IMR-90 (cell line): ENCODE measurements around the gene TXNDC15. TPM values are rescaled to one million over a fixed set of nuclear protein-coding genes. Genes with fewer than 3 reads are reported as not detected.

Experiments
- ATAC-seq: fragments of 200-7000 bp; cut with Tn5 transposase; 2 replicates; pipeline ENCODE4 v1.9.1; 2020; ENCODE audit warnings: low read depth, mild to moderate bottlenecking, moderate library complexity
- BruUV-seq: library from RNA; stranded (reverse); fragments of 400-500 nt; replicated peaks from 2 replicates; lab custom pipeline; 2021; lab: Mats Ljungman, UMichigan
- CTCF ChIA-PET: fragments of 300-600 bp; formaldehyde crosslinking; extraction: SDS; loops from one replicate; lab custom pipeline; 2021; ENCODE audit warnings: antibody characterized with exemption; lab: Yijun Ruan, JAX
- POLR2A ChIA-PET: fragments of 300-600 bp; sonication (Branson Sonifier 250); formaldehyde crosslinking; loops from one replicate; lab custom pipeline; 2022; ENCODE audit warnings: antibody characterized with exemption; ENCODE audit not compliant: unreplicated experiment; lab: Charles Lee
- DNase-seq: peaks from one replicate; pipeline ENCODE4 v3.0.0; 2013
- H2AFZ ChIP-seq: replicated peaks from 2 replicates; pipeline ENCODE3; 2013; ENCODE audit warnings: low read length, mild to moderate bottlenecking; ENCODE audit not compliant: poor library complexity
- H2AK5ac ChIP-seq: 2 replicates; pipeline ENCODE4 v1.6.1; 2013; ENCODE audit warnings: low read depth, low read length, inconsistent platforms
- H2AK9ac ChIP-seq: replicated peaks from 2 replicates; pipeline ENCODE3; 2013; ENCODE audit warnings: mild to moderate bottlenecking, low read depth, low read length, moderate library complexity; ENCODE audit not compliant: poor library complexity
- H2BK120ac ChIP-seq: 2 replicates; pipeline ENCODE4 v1.6.1; 2013; ENCODE audit warnings: low read depth, low read length, inconsistent platforms
- H2BK15ac ChIP-seq: 3 replicates; pipeline ENCODE4 v1.6.1; 2013; ENCODE audit warnings: low read depth, low read length, inconsistent platforms
- H2BK20ac ChIP-seq: 2 replicates; pipeline ENCODE4 v1.6.1; 2013; ENCODE audit warnings: low read depth, mild to moderate bottlenecking, inconsistent platforms, low read length, moderate library complexity
- H2BK5ac ChIP-seq: 2 replicates; pipeline ENCODE4 v1.6.1; 2013; ENCODE audit warnings: mild to moderate bottlenecking, low read depth, low read length, inconsistent platforms; ENCODE audit not compliant: poor library complexity, severe bottlenecking
- H3K14ac ChIP-seq: replicated peaks from 2 replicates; pipeline ENCODE4 v1.6.1; 2013; ENCODE audit warnings: low read depth, low read length, inconsistent platforms
- H3K18ac ChIP-seq: 2 replicates; pipeline ENCODE4 v1.6.1; 2013; ENCODE audit warnings: low read depth, low read length, control low read depth
- H3K23ac ChIP-seq: 2 replicates; pipeline ENCODE4 v1.6.1; 2013; ENCODE audit warnings: low read depth, low read length, inconsistent platforms
- H3K27ac ChIP-seq: 2 replicates; pipeline ENCODE4 v1.5.1; 2013; ENCODE audit warnings: mild to moderate bottlenecking, control low read depth, low read length; ENCODE audit not compliant: insufficient read depth
- H3K27me3 ChIP-seq: 2 replicates; pipeline ENCODE4 v1.6.1; 2013; ENCODE audit warnings: low read length; ENCODE audit not compliant: control insufficient read depth, insufficient read depth
- H3K36me3 ChIP-seq: 2 replicates; pipeline ENCODE4 v1.6.1; 2013; ENCODE audit warnings: low read length, mixed read lengths; ENCODE audit not compliant: control insufficient read depth, insufficient read depth
- H3K4ac ChIP-seq: 2 replicates; pipeline ENCODE4 v1.6.1; 2013; ENCODE audit warnings: low read depth, low read length, inconsistent platforms
- H3K4me1 ChIP-seq: 2 replicates; pipeline ENCODE4 v1.6.1; 2013; ENCODE audit warnings: low read length, mixed read lengths; ENCODE audit not compliant: control insufficient read depth, insufficient read depth
- H3K4me2 ChIP-seq: 2 replicates; pipeline ENCODE4 v1.6.1; 2013; ENCODE audit warnings: low read depth, mild to moderate bottlenecking, control low read depth, low read length, moderate library complexity
- H3K4me3 ChIP-seq: 2 replicates; pipeline ENCODE4 v1.5.1; 2013; ENCODE audit warnings: low read depth, mild to moderate bottlenecking, control low read depth, low read length, moderate library complexity; ENCODE audit not compliant: insufficient read depth
- H3K56ac ChIP-seq: 2 replicates; pipeline ENCODE4 v1.6.1; 2013; ENCODE audit warnings: low read length, inconsistent platforms; ENCODE audit not compliant: insufficient read depth; ENCODE audit errors: extremely low read depth
- H3K79me1 ChIP-seq, 2 experiments: 2 replicates each; pipeline ENCODE4 v1.6.1; 2013; ENCODE audit warnings: low read length in 2 of 2, inconsistent platforms in 1 of 2, low read depth in 1 of 2
- H3K9ac ChIP-seq: 2 replicates; pipeline ENCODE4 v1.6.1; 2013; ENCODE audit warnings: low read depth, low read length, control low read depth
- H3K9me1 ChIP-seq: 2 replicates; pipeline ENCODE4 v1.6.1; 2013; ENCODE audit warnings: low read length, inconsistent platforms; ENCODE audit not compliant: insufficient read depth
- H3K9me3 ChIP-seq: 2 replicates; pipeline ENCODE4 v1.6.1; 2013; ENCODE audit warnings: low read length; ENCODE audit not compliant: control insufficient read depth, insufficient read depth
- H4K20me1 ChIP-seq: 2 replicates; pipeline ENCODE4 v1.6.1; 2013; ENCODE audit warnings: low read length, inconsistent platforms; ENCODE audit not compliant: insufficient read depth
- H4K5ac ChIP-seq: 2 replicates; pipeline ENCODE4 v1.6.1; 2013; ENCODE audit warnings: mild to moderate bottlenecking, low read depth, low read length, control low read depth
- H4K8ac ChIP-seq, 2 experiments: 2 replicates each; pipeline ENCODE4 v1.6.1; 2013; ENCODE audit warnings: low read depth in 2 of 2, low read length in 2 of 2, control low read depth in 1 of 2, inconsistent platforms in 1 of 2
- H4K91ac ChIP-seq: 2 replicates; pipeline ENCODE4 v1.6.1; 2013; ENCODE audit warnings: low read depth, low read length, inconsistent platforms; ENCODE audit not compliant: insufficient read depth
- BHLHE40 ChIP-seq: fragments of 150-350 bp; IDR thresholded peaks from 2 replicates; pipeline ENCODE4 v1.6.1; 2016; ENCODE audit warnings: mild to moderate bottlenecking, low read depth, low read length
- CHD1 ChIP-seq: IDR thresholded peaks from 2 replicates; pipeline ENCODE4 v1.6.1; 2012; ENCODE audit warnings: low read depth, low read length, improper control_type of control experiment
- CTCF ChIP-seq: conservative IDR thresholded peaks from 2 replicates; pipeline ENCODE4 v1.5.1; 2012; ENCODE audit warnings: mild to moderate bottlenecking, low read depth, low read length, improper control_type of control experiment
- MXI1 ChIP-seq: IDR thresholded peaks from 2 replicates; pipeline ENCODE4 v1.6.1; 2012; ENCODE audit warnings: low read depth, mild to moderate bottlenecking, low read length, moderate library complexity, borderline replicate concordance
- NFE2L2 ChIP-seq: fragments of 150-350 bp; IDR thresholded peaks from 2 replicates; pipeline ENCODE4 v1.6.1; 2016; ENCODE audit warnings: low read depth, mild to moderate bottlenecking, low read length
- RAD21 ChIP-seq: IDR thresholded peaks from 2 replicates; pipeline ENCODE4 v1.6.1; 2012; ENCODE audit warnings: low read length, improper control_type of control experiment
- RCOR1 ChIP-seq: IDR thresholded peaks from 2 replicates; pipeline ENCODE4 v1.6.1; 2012; ENCODE audit warnings: mild to moderate bottlenecking, low read length, improper control_type of control experiment; ENCODE audit not compliant: insufficient replicate concordance
- RFX5 ChIP-seq: IDR thresholded peaks from 2 replicates; pipeline ENCODE4 v1.8.0; 2012; ENCODE audit warnings: low read depth, mild to moderate bottlenecking, low read length, moderate library complexity
- SMC3 ChIP-seq: fragments of 150-350 bp; IDR thresholded peaks from 2 replicates; pipeline ENCODE4 v1.6.1; 2016; ENCODE audit warnings: low read depth, mild to moderate bottlenecking, antibody characterized with exemption, low read length, moderate library complexity
- WGBS, 2 experiments: methylation state at CpG; one replicate each; pipeline versions ENCODE4 v1.1.5 to v1.1.7; 2013; ENCODE audit warnings: missing lambda C conversion rate in 2 of 2; ENCODE audit not compliant: insufficient read length in 1 of 2; ENCODE audit errors: extremely low coverage in 2 of 2; 5-methylcytosine and 5-hydroxymethylcytosine counted together
- dilution Hi-C: fragments of 300-500 bp; cut with HindIII; formaldehyde crosslinking; loops from one replicate; pipeline ENCODE4 v1.14.3; 2018; ENCODE audit warnings: low sequenced_read_pairs; ENCODE audit not compliant: unreplicated experiment
- in situ Hi-C: fragments of 300-500 bp; cut with MboI; formaldehyde crosslinking; loops from 3 replicates; pipeline ENCODE4 v1.14.3; 2019; ENCODE audit warnings: low sequenced_read_pairs, inconsistent platforms, mixed read lengths
- intact Hi-C: fragments of 100-400 bp; cut with micrococcal nuclease; formaldehyde crosslinking; loops from 2 replicates; pipeline ENCODE4 v1.10.0; 2022
- polyA plus RNA-seq, 3 experiments: library from polyadenylated mRNA; depleted of rRNA; stranded (reverse); fragments of >200 nt; gene quantifications; 2 replicates each; pipeline ENCODE4 v1.2.3, GENCODE V29; 2012; ENCODE audit warnings: low replicate concordance in 1 of 3
- total RNA-seq: library from RNA; depleted of rRNA; stranded (reverse); fragments of >200 nt; gene quantifications from 2 replicates; pipeline ENCODE4 v1.2.3, GENCODE V29; 2012
- TF ChIP-seq, protein P1 (sequence below): fragments of 150-350 bp; IDR thresholded peaks from 2 replicates; pipeline ENCODE4 v1.6.1; 2016; ENCODE audit warnings: low read depth, mild to moderate bottlenecking, low read length, moderate library complexity, borderline replicate concordance
- TF ChIP-seq, protein P2 (sequence below): fragments of 150-350 bp; IDR thresholded peaks from 2 replicates; pipeline ENCODE4 v1.6.1; 2017; ENCODE audit warnings: mild to moderate bottlenecking, antibody characterized with exemption, low read length, low read depth

Gene TXNDC15
- total and polyA plus RNA-seq, 2 of the 4 experiments (the other 2 are of a cell fraction) = 87.0 to 125 TPM

GRCh38 chr5:134837530-134838181, 36.5 kb upstream of the TXNDC15 start:
- Histone ChIP-seq H3K9ac (no peak overlapping the region), H4K20me1 (no peaks in the 10 kb centered on the region), H3K18ac (no peak overlapping the region), H3K4me3 (no peak overlapping the region), H3K4me2 (no peak overlapping the region), H3K4me1 (peaks cover 12% of the 10 kb centered on the region), H2BK5ac (peak overlapping the region; percentile 27), H2BK15ac (no peak overlapping the region), H3K79me1 (peaks cover 9 to 33% of the 10 kb centered on the region in 2 experiments), H4K8ac (no peak overlapping the region), H4K91ac (no peak overlapping the region), H3K36me3 (peaks cover 14% of the 10 kb centered on the region), H2AK9ac (no peak overlapping the region), H3K9me1 (peaks cover 18% of the 10 kb centered on the region; the same call in 1 of the 2 replicates), H3K27me3 (no peaks in the 10 kb centered on the region), H3K27ac (no peak overlapping the region), H4K5ac (no peak overlapping the region), H3K56ac (no peak overlapping the region), H2AK5ac (no peak overlapping the region), H2BK120ac (no peak overlapping the region), H3K14ac (no peak overlapping the region), H3K23ac (no peak overlapping the region), H2AFZ (no peak overlapping the region), H3K4ac (no peak overlapping the region), H3K9me3 (no peaks in the 10 kb centered on the region), H2BK20ac (no peak overlapping the region)
- ChIA-PET CTCF (interaction anchor here (0.6 kb wide), 1 partner anchor 98 kb away, joined by 7 read pairs; no protein-coding TSS in a partner anchor), POLR2A (interaction anchor here (0.6 kb wide), 1 partner anchor 24 kb away, joined by 7 read pairs; no protein-coding TSS in a partner anchor)
- DNase-seq (peak; percentile 50), ATAC-seq (no peak)
- intact Hi-C loops = no loop called here
- dilution Hi-C loops = no loop called here
- TF ChIP-seq, protein P1, sequence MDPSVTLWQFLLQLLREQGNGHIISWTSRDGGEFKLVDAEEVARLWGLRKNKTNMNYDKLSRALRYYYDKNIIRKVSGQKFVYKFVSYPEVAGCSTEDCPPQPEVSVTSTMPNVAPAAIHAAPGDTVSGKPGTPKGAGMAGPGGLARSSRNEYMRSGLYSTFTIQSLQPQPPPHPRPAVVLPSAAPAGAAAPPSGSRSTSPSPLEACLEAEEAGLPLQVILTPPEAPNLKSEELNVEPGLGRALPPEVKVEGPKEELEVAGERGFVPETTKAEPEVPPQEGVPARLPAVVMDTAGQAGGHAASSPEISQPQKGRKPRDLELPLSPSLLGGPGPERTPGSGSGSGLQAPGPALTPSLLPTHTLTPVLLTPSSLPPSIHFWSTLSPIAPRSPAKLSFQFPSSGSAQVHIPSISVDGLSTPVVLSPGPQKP = no peak
- TF ChIP-seq MXI1 (no peak), CTCF (no peak), CHD1 (no peak), RFX5 (no peak), RAD21 (no peak), RCOR1 (no peak), SMC3 (no peak), BHLHE40 (no peak), NFE2L2 (no peak)
- TF ChIP-seq, protein P2, sequence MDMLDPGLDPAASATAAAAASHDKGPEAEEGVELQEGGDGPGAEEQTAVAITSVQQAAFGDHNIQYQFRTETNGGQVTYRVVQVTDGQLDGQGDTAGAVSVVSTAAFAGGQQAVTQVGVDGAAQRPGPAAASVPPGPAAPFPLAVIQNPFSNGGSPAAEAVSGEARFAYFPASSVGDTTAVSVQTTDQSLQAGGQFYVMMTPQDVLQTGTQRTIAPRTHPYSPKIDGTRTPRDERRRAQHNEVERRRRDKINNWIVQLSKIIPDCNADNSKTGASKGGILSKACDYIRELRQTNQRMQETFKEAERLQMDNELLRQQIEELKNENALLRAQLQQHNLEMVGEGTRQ = no peak
- no TSS peak for BruUV-seq
- in situ Hi-C loops = no loop called here
- no CpG with 5 or more reads among the region's 3 CpGs for WGBS, 2 experiments
